NOMO-1 (cell line): Measurements from ENCODE around the gene TRIM41.
"Not testable (repeated sequence)": the region's sequence is repeated elsewhere in the genome, so short reads cannot be mapped to it uniquely, and the experiment has no call there.

Source experiments
- DNase-seq, 2 experiments: peaks; one replicate each; lab custom pipeline; 2025; ENCODE audit not compliant: unreplicated experiment in 2 of 2; lab: John Stamatoyannopoulos, UW

Gene TRIM41

DNA sequence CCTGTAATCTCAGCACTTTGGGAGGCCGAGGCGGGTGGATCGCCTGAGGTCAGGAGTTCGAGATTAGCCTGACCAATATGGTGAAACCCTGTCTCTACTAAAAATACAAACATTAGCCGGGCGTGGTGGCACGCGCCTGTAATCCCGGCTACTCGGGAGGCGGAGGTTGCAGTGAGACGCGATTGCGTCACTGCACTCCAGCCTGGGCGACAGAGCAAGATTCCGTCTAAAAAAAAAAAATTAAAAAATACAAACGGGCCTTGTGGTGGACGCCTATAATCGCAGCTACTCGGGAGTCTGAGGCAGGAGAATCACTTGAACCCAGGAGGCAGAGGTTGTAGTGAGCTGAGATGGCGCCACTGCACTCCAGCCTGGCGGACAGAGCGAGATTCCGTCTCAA, 14.1 kb upstream of the TRIM41 start:
- not testable (repeated sequence) for DNase-seq

DNA sequence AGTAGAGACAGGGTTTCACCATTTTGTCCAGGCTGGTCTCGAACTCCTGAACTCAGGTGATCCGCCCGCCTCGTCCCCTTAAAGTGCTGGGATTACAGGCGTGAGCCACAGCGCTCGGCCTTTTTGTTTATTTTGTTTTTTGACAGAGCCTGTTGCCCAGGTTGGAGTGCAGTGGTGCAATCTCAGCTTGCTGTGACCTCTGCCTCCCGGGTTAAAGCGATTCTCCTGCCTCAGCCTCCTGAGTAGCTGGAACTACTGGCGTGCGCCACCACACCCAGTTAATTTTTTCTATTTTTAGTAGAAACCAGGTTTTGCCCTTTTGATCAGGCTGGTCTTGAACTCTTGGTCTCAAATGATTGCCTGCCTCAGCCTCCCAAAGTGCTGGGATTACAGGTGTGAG, 12.9 kb upstream of the TRIM41 start:
- not testable (repeated sequence) for DNase-seq

DNA sequence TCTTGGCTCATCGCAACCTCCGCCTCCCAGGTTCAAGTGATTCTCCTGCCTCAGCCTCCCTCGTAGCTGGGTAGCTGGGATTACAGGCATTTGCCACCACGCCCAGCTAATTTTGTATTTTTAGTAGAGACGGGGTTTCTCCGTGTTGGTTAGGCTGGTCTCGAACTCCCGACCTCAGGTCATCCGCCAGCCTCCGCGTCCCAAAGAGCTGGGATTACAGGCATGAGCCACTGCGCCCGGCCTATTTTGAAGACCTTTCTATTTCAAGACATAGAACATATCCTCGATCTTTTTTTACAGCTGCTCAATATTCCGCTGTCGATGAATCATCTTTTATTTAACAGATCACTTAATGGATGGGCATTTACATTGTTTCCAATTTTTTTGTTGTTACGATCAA, 12.4 kb upstream of the TRIM41 start:
- not testable (repeated sequence) for DNase-seq

DNA sequence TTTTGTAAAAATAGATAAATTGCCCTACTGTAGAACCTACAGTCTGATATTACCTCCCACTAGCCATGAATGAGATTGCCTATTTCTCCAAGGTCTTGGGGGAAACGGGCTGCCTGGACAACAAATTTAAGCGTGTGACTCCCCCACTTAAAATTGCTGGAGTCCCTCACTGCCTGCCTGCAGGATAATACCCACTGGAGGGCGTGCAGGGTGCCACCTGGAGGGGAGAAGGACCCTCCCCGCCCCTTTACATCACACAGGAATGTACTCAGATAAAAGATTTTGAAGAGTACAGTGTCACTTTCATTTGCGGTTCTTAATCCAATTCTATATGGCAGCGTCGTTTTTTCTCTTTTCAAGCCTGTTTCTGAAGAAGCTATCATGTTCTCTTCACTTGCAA, 11.9 kb upstream of the TRIM41 start:
- no peak for DNase-seq

DNA sequence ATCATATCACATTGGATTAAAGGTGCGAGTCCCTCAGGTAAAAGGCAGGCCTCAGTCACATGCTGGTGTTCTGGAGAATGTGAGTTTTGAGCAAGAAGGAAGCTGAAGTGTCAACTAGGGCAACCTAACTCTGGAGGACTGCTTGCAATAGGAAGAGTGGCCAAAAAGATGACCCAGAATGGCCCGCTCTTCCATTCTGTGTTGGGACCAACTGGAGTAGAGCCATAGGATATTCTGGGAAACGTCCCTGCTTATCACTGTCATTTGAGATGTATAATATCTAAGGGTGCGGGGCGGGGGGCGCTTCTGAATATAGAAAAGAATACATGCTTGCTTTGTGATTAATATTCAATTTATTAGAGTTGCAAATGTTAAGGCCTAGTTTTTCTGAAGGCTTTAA, 11.0 kb upstream of the TRIM41 start:
- no peak for DNase-seq

DNA sequence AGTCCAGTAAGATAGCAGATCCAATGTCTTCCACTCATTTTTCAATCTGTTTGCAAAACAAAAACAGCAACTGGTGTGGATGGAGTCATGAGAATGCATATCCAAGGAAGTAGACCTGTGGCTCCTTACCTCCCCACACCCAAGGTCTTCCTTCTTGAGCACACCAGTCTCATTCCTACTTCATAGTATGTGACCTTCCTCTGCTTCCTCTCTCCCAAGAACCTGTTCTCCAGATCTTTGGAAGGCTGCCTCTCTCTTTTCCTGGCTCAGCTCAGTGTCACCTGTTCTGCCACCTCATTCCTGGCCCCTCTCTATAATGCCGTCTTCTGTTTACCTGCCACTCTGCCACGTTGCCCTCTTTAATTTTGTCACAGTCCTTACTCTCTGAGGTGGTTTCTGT, 10.1 kb upstream of the TRIM41 start:
- no peak for DNase-seq

DNA sequence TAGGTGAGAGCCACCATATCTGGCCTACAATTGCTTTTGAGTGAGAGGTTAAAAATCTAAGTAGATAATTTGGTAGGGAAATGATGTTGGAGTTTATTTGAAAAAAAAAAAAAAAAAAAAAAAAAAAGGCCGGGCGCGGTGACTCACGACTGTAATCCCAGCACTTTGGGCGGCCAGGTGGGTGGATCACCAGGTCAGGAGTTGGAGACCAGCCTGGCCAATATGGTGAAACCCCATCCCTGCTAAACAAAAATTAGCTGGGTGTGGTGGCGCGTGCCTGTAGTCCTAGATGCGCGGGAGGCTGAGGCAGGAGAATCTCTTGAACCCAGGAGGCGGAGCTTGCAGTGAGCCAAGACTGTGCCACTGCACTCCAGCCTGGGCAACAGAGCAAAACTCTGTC, 8.8 kb upstream of the TRIM41 start:
- DNase-seq = not testable (repeated sequence)

DNA sequence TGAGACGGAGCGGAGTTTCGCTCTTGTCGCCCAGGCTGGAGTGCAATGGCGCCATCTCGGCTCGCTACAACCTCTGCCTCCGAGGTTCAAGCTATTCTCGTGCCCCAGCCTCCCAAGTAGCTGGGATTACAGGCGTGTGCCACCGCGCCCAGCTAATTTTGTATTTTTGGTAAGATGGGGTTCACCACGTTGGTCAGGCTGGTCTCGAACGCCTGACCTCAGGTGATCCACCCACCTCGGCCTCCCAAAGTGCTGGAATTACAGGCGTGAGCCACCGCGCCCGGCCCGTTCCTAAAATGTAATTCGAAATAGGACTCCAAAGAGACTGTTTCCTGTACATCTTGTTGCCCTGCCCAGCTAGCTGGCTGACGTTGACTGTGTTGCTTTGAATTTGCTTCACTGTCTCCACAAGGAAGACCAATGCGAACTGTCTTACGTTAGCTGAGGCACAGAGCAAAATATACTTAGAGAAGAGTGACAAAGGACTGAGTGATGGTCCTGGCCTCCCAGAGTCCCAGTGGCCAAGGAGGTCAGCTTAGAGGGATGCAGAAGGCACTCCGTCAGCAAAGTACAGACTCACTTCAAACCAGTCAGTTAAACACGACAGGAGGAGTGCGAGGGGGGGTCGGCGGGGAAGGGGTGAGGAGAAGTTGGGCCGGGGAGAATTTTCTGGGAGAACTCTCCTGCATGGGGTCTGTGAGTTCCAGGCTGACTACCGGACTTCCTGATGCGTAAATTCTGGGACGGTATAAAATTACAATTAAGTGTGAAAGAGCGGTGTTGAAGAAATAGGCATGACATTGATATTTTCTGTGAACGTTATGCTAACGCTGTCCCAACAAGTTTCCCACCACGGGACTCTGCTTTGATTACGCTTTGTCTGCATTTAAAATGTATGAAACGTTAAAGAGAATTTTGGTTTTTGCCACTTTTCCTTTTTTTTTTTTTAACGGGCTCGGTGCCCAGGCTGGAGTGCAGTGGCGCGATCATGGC, 6.8 kb upstream of the TRIM41 start:
- no peak for DNase-seq

DNA sequence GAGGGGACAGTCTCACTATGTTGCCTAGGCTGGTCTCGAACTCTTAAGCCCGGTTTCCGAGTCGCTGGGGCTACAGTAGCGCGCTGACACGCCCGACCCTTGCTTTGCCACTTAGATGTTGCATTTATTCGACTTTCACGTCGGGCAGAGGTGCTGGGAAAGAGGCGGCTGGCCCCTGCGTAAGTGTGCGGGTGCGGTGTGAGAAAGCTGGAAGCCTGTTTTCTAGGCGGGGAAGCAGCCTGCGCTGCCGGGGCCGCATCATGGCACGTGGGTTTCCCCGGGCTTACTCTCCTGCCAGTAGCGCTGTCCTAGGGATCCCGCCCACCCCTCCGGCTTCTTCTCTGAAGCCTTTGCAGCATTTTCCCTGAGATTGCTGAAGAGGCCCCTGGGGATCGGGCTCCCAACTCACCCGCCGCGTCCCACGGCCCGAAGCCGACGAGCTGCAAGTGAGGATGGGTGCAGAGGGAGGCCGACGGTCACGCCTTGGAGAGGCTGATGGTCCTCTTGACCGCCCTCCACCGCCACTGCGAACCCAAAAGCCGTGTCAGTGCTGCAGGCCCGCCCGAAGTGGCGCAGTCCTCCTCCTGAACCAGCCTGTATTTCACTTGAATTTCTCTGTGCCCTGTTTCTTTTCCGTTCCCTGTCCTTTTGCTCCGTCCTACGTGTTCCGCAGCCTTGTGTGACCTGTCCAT, 5.8 kb upstream of the TRIM41 start:
- DNase-seq = no peak

DNA sequence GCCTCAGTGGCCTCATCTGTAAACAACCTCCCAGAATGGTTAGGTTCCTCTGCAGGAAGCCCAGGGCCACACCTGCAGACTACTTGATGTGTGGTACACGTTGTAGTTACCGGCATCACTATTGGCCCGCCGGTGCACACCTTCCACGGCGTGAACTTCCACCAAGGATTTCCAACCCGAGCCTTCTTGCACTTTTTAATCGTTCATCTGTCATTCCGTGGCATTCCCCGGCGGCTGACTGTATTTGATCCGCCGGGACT, 5.3 kb upstream of the TRIM41 start:
- DNase-seq = no peak

DNA sequence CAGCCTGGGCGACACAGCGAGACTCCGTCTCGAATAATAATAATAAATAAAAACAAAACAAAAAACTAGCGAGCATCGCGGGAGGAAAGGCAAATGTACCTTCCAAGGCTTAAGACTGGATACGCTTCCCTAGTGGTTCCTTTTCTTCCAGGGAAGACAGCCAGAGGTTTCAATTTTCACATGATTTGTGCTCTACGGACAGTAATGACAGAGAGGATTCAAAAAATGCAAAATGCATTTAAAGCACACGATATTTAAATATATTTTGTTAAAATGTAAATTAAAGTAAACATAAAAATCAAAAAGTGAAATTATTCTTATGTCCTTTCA, 4.3 kb upstream of the TRIM41 start:
- no peak for DNase-seq

DNA sequence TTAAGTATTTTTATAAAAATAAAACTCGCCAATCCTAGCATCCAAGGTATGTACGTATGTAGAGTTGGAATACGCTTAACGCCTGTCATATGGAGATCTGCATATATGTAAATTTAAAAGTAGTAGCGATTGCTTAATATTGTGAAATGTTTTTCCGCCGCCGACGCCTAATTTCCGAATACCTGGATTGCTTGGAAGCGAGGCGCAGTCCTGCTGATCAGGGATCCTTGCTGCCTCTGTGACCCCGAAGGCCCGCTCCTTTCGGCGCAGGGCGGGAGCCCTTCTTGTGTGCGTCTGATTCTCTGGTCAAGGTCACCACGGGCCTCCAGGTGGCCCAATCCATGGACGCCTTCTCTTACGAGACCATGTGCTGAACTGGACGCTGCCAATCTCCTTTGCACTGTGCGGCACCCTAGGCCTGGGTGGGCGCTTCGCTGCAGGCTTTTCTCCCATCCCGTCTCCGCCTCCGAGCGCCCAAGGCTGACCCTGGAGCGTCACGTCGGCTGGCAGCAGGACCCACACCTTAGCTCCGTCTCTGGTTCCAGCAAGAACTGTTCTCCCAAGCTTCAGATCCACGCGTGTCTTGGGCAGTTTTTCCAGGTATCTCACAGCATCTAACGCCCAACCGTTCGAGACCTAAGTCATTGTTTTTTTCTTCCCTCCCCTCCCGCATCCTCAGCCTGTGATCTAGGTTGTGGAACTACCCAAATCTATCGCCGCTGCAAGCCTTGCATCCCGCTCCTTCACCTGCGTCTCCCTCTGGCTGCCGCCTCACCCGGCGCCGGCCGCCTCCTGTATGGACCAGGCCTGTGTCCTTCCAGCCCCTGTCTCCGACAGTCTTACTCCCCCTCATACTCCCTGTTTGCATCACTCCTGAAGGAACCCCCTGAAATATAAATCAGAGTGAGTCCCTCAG, 3.6 kb upstream of the TRIM41 start:
- DNase-seq = no peak

DNA sequence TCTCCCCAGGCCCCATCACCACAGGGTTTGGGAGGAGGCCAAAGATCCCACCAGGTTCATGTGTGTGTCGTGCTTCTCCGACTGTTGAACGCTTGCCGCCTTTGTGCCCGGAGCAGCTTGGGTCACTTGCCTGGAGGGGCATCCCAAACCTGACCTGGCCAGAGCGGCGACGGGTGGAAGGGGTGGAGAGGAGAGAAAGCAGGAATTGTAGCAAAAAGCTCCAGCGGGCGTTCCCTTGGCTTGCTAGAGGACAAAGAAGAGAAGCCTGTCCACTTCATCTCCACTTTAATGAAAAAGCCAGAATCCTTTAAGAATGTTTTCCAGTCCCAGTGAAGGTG, 2.9 kb upstream of the TRIM41 start:
- DNase-seq = no peak

DNA sequence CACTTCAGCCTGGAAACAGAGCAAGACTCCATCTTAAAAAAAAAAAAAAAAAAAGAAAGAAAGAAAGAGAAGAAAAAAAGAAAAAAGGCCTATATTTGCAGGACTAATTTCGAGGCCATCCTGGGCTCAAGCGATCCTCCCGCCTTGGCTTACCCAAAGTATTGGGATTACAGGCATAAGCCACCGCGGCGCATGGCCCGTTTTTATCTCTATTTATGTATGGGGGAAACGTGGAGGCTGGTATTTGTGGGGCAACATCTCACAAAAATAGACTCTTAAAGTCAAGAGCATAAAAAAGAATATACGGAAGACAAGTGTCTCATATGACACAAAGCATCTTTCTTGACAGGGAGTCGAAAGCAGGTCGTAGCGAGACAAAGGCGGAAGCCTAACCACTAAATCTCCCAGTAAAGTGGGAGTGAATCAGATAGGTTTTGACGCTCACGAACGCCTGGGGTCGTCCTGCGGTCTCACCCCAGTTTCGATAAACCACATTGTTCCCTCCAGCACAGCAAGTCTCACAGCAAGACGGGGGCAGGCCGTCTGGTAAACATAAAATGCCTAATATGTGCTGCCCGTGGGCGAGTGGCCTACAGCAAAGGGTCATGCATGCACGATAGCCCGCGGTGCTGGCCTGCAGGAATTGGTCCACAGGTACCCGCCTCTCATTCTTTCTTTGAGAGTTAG, 1.8 kb upstream of the TRIM41 start:
- DNase-seq = no peak

DNA sequence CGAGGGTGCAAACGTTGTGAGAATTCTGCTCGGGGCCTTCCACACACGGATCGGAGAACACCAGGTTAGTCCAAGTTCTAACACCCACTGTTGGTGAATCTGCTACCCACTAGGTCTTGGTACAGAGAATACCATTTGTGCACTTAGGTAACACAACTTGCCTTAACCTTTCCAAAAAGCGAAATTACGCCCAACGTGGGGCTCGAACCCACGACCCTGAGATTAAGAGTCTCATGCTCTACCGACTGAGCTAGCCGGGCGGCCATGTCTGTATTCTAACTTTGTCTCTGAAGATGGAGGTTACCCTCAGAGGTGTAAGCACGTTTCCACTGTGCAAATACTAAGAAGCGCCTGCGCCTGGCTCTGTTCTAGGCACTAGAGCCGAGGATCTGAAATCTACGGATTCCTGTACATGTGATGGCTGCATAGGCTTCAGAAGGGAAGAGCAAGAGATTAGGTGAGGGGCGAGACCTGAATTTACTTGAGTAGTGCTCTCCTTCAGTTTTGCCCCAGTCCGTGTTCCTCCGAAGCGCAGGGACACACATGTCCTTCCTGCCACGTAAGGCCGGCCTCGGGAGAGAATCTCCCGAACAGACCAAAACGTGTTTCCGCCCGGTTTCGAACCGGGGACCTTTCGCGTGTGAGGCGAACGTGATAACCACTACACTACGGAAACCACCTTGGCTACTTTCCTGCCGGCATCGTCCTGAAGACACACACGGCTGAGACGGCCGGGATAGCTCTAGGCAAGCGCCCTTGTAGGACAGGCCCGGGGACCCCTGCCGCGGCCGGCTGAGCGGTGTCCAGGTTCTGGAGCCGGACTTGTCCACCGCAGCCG, 1.1 kb upstream of the TRIM41 start:
- no peak for DNase-seq

DNA sequence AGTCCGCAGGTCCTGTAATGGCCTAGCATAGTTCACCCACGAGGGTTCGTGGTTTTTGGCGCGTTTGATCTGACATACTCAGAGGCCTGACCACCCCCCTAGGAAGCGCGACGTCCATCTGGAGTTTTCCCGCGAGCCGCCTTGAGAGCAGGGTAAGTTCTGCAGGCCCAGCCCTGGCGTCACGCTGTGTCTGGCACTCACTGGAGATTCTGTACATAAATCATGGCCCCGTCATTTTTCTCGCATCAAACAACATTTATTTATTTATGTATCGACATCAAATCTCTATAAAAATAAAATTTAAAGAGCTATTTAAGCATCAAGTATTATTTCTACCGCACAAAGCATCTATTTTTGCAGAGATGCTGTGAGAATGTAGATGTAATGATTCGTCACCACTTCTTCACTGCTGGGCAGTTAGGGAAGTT, 437 bp upstream of the TRIM41 start:
- DNase-seq = no peak

DNA sequence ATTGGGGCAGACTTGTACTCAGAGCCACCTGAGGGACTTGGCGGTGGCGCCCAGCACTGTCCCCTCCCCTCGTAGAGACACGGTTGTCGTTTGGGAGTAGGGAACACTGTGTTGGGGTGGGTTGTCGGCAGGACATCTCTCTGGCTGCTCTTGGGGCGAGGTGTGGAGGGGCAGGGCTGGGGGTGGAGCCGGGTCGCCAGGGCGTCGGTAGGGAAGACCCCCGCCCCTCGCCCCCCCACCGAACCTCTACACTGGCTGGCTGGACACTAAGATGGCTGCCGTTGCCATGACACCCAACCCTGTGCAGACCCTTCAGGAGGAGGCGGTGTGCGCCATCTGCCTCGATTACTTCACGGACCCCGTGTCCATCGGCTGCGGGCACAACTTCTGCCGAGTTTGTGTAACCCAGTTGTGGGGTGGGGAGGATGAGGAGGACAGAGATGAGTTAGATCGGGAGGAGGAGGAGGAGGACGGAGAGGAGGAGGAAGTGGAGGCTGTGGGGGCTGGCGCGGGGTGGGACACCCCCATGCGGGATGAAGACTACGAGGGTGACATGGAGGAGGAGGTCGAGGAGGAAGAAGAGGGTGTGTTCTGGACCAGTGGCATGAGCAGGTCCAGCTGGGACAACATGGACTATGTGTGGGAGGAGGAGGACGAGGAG, 778 bp downstream of the TRIM41 start:
- DNase-seq = no peak

DNA sequence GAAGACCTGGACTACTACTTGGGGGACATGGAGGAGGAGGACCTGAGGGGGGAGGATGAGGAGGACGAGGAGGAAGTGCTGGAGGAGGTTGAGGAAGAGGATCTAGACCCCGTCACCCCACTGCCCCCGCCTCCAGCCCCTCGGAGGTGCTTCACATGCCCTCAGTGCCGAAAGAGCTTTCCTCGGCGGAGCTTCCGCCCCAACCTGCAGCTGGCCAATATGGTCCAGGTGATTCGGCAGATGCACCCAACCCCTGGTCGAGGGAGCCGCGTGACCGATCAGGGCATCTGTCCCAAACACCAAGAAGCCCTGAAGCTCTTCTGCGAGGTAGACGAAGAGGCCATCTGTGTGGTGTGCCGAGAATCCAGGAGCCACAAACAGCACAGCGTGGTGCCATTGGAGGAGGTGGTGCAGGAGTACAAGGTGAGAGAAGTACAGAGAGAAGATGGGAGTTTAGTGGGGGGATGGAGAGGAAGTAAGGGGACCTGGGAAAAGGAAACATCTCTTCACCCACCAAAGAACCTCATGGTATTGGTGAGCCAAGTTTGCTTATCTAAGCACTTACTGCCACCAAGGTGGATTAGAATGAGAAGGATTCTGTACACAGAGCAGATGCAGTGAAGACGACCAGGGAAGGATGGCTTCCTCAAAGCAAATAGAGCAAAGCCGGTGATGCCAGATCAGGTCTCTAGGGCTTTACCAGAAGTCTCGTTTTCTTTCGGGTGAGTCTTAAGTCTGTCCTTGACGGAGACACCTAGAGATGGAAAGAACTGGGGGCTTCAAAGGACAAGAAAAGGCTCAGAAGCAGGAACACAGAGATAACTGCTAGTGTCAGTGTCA, 1.5 kb downstream of the TRIM41 start:
- no peak for DNase-seq

DNA sequence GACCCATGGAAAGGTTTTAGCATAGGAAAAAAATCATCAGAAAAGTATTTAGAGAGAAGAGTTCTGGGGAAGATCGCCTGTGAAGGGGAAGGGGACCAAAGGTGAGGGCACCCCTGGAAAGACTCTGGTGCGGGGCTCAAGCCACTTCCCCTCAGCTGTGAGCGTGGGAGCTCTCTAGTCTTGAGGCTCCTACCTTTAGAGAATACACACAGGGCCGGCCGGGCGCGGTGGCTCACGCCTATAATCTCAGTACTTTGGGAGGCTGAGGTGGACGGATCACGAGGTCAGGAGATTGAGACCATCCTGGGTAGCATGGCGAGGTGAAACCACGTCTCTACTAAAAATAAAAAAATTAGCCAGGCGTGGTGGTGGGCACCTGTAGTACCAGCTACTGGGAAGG, 6.9 kb downstream of the TRIM41 start:
- DNase-seq = no peak
